Endodermal cell (in vitro differentiated cells): ENCODE measurements around the gene PCGF1. TPM values are rescaled to one million over a fixed set of nuclear protein-coding genes. Genes with fewer than 3 reads are reported as not detected.
A peak's percentile ranks its signal among the peaks of the same experiment; 100 is the strongest.

Source experiments
- DNase-seq: peaks from one replicate; pipeline ENCODE4 v3.0.0-alpha.2; 2017
- H3K27ac ChIP-seq: 2 replicates; pipeline ENCODE4 v1.5.1; 2013; ENCODE audit warnings: mild to moderate bottlenecking, low read depth, low read length, moderate library complexity
- H3K27me3 ChIP-seq: 2 replicates; pipeline ENCODE4 v1.6.1; 2013; ENCODE audit warnings: mild to moderate bottlenecking, low read length, moderate library complexity; ENCODE audit not compliant: insufficient read depth, control insufficient read depth, poor library complexity, severe bottlenecking
- H3K36me3 ChIP-seq: 2 replicates; pipeline ENCODE4 v1.7.0; 2013; ENCODE audit warnings: mild to moderate bottlenecking, low read length, moderate library complexity; ENCODE audit not compliant: control insufficient read depth, insufficient read depth
- H3K4me1 ChIP-seq: one replicate; pipeline ENCODE4 v1.7.0; 2013; ENCODE audit warnings: low read length; ENCODE audit not compliant: control insufficient read depth, insufficient read depth
- H3K4me3 ChIP-seq: 2 replicates; pipeline ENCODE4 v1.5.1; 2013; ENCODE audit warnings: mild to moderate bottlenecking, low read length, moderate library complexity
- H3K9ac ChIP-seq: 2 replicates; pipeline ENCODE4 v1.6.1; 2013; ENCODE audit warnings: mild to moderate bottlenecking, low read length, moderate library complexity; ENCODE audit not compliant: poor library complexity, severe bottlenecking; ENCODE audit errors: extremely low read depth
- H3K9me3 ChIP-seq: 2 replicates; pipeline ENCODE4 v1.6.1; 2013; ENCODE audit warnings: mild to moderate bottlenecking, low read length, moderate library complexity; ENCODE audit not compliant: control insufficient read depth
- H3K27ac Mint-ChIP-seq: 2 replicates; pipeline ENCODE4 v1.8.0; 2020; ENCODE audit warnings: mixed read lengths
- H3K27me3 Mint-ChIP-seq: 2 replicates; pipeline ENCODE4 v1.8.0; 2021; ENCODE audit warnings: mild to moderate bottlenecking, mixed read lengths; ENCODE audit not compliant: insufficient read depth
- H3K36me3 Mint-ChIP-seq: 2 replicates; pipeline ENCODE4 v1.8.0; 2020; ENCODE audit warnings: low read depth, mixed read lengths
- H3K4me1 Mint-ChIP-seq: 2 replicates; pipeline ENCODE4 v1.8.0; 2020; ENCODE audit warnings: mixed read lengths
- H3K4me3 Mint-ChIP-seq: 2 replicates; pipeline ENCODE4 v1.8.0; 2020; ENCODE audit warnings: mild to moderate bottlenecking, moderate library complexity, mixed read lengths
- H3K9me3 Mint-ChIP-seq: 2 replicates; pipeline ENCODE4 v1.8.0; 2020; ENCODE audit warnings: mild to moderate bottlenecking, mixed read lengths
- CTCF ChIP-seq: fragments of 200-600 bp; sonication (generic); conservative IDR thresholded peaks from 2 replicates; pipeline ENCODE4 v1.5.0; 2021; ENCODE audit warnings: antibody characterized with exemption, mild to moderate bottlenecking
- WGBS, 2 experiments: methylation state at CpG; one replicate each; pipeline versions ENCODE4 v1.1.5 to v1.1.7; 2013; ENCODE audit warnings: missing lambda C conversion rate in 2 of 2, mixed read lengths in 1 of 2; ENCODE audit not compliant: insufficient coverage in 1 of 2, insufficient read length in 1 of 2; 5-methylcytosine and 5-hydroxymethylcytosine counted together
- long read RNA-seq, 4 experiments: library from polyadenylated mRNA in 2 of 4; library from RNA in 1 of 4; library from capped mRNA in 1 of 4; stranded (forward) in 3 of 4; unstranded in 1 of 4; transcript quantifications; one replicate each; pipeline ENCODE4 v2.0.0, GENCODE V29; 2020 to 2021; ENCODE audit warnings: inconsistent platforms in 1 of 4
- polyA plus RNA-seq, 2 experiments: library from polyadenylated mRNA; stranded (reverse); fragments of 50-300 nt; gene quantifications; one replicate each; pipeline ENCODE4 v1.2.3, GENCODE V29; 2013
- total RNA-seq, 2 donors: library from RNA; stranded (reverse); fragmentation: NEBNext Ultra II Directional in 1 of 2; extraction: Animal tissue kit (Norgen Biotek cat#: 25700) in 1 of 2; gene quantifications; 2 replicates in 1 of 2; 3 replicates in 1 of 2; pipeline ENCODE4 v1.2.1, GENCODE V29; 2021

The PCGF1 gene
- 10 to 100 TPM; 15.5 to 21.4 TPM for total RNA-seq
- 22.9 TPM for polyA plus RNA-seq (2013, experiment 1 of 2)
- 20.5 TPM for polyA plus RNA-seq (2013, experiment 2 of 2)
- long read RNA-seq, experiment 1, partial matches to known transcripts: 0 of 5 reads
- long read RNA-seq, experiment 1, other reads (novel, unspliced or antisense): 4 of 5 reads
- long read RNA-seq, experiment 2, partial matches to known transcripts: 0 of 5 reads
- long read RNA-seq, experiment 2, other reads (novel, unspliced or antisense): 2 of 5 reads
- long read RNA-seq, experiment 3, transcript PCGF1-201 (9 exons, 1,792 nt): major isoform, 6 of 15 reads
- long read RNA-seq, experiment 3, partial matches to known transcripts: 2 of 15 reads
- long read RNA-seq, experiment 3, other reads (novel, unspliced or antisense): 6 of 15 reads
- long read RNA-seq, experiment 4, transcript PCGF1-204 (8 exons, 1,056 nt): minor isoform, 8 of 25 reads
- long read RNA-seq, experiment 4, transcript PCGF1-201 (9 exons, 1,792 nt): major isoform, 11 of 25 reads
- long read RNA-seq, experiment 4, partial matches to known transcripts: 1 of 25 reads
- long read RNA-seq, experiment 4, other reads (novel, unspliced or antisense): 5 of 25 reads

- Mint-ChIP-seq H3K4me1 (peaks cover 25% of the 10 kb centered on the region), H3K36me3 (peaks cover 22% of the 10 kb centered on the region), H3K4me3 (peak within 1 kb of the TSS; percentile 96), H3K27me3 (peaks cover 67% of the 10 kb centered on the region), H3K9me3 (no peaks in the 10 kb centered on the region), H3K27ac (peak within 1 kb of the TSS; percentile 100)
- H3K36me3 ChIP-seq: peaks cover 11% of the 10 kb centered on the region
- H3K27ac ChIP-seq: peak within 1 kb of the TSS; percentile 58
- peak; percentile 99 for DNase-seq
- peaks cover 4% of the 10 kb centered on the region for H3K4me1 ChIP-seq
- TF ChIP-seq CTCF: peak; percentile 69
- peak within 1 kb of the TSS; percentile 88 for H3K4me3 ChIP-seq
- WGBS, 2 experiments: 0% methylated on average over 12 to 53 of the region's 56 CpGs
- H3K9me3 ChIP-seq: no peaks in the 10 kb centered on the region
- peak within 1 kb of the TSS; percentile 80 for H3K9ac ChIP-seq
- H3K27me3 ChIP-seq: peaks cover 64% of the 10 kb centered on the region
Measured at GRCh38 chr2:74507145-74507925, at the start of gene PCGF1. Gene PCGF1 (minus strand): TSS chr2:74507695. CDS start chr2:74507668, 27 bp downstream.

- Mint-ChIP-seq H3K4me3 (no peak overlapping the region), H3K27me3 (peaks cover 67% of the 10 kb centered on the region), H3K9me3 (no peaks in the 10 kb centered on the region), H3K4me1 (peaks cover 15% of the 10 kb centered on the region), H3K27ac (no peak overlapping the region), H3K36me3 (peaks cover 6% of the 10 kb centered on the region)
- no peaks in the 10 kb centered on the region for H3K9me3 ChIP-seq
- H3K27ac ChIP-seq: no peak overlapping the region
- H3K36me3 ChIP-seq: no peaks in the 10 kb centered on the region
- H3K4me1 ChIP-seq: no peaks in the 10 kb centered on the region
- H3K4me3 ChIP-seq: no peak overlapping the region
- WGBS, 2 experiments: 92 to 97% methylated on average over 4 to 6 of the region's 6 CpGs
- peaks cover 47% of the 10 kb centered on the region for H3K27me3 ChIP-seq
- no peak for DNase-seq
- H3K9ac ChIP-seq: no peak overlapping the region
- TF ChIP-seq CTCF: no peak
Measured at GRCh38 chr2:74556831-74557370, 49.4 kb upstream of the PCGF1 start.

GRCh38 chr2:74556159-74556558 lies 48.7 kb upstream of the PCGF1 start:
- no peaks in the 10 kb centered on the region for H3K9me3 Mint-ChIP-seq
- peaks cover 15% of the 10 kb centered on the region for H3K4me1 Mint-ChIP-seq
- no peaks in the 10 kb centered on the region for H3K4me1 ChIP-seq
- H3K9me3 ChIP-seq: no peaks in the 10 kb centered on the region
- DNase-seq: no peak
- no peak overlapping the region for H3K27ac Mint-ChIP-seq
- no peak overlapping the region for H3K4me3 ChIP-seq
- no peak overlapping the region for H3K9ac ChIP-seq
- no peak overlapping the region for H3K27ac ChIP-seq
- 82 to 90% methylated on average over 8 to 14 of the region's 14 CpGs for WGBS, 2 experiments
- H3K27me3 ChIP-seq: peaks cover 54% of the 10 kb centered on the region
- H3K36me3 Mint-ChIP-seq: peaks cover 6% of the 10 kb centered on the region
- no peak for TF ChIP-seq CTCF
- no peaks in the 10 kb centered on the region for H3K36me3 ChIP-seq
- H3K4me3 Mint-ChIP-seq: peak overlapping the region; percentile 88
- peaks cover 67% of the 10 kb centered on the region for H3K27me3 Mint-ChIP-seq
